K562 (cell line): ENCODE results near the gene SRSF1. TPM values are rescaled to one million over a fixed set of nuclear protein-coding genes. Genes with fewer than 3 reads are reported as not detected.

Experiments
- ATAC-seq: fragments of 200-7000 bp; cut with Tn5 transposase; 3 replicates; pipeline ENCODE4 v1.9.1; 2020; ENCODE audit warnings: moderate library complexity
- BruUV-seq: library from RNA; stranded (reverse); fragments of 400-500 nt; replicated peaks from 2 replicates; lab custom pipeline; 2021; lab: Mats Ljungman, UMichigan
- CTCF ChIA-PET: fragments of 300-600 bp; formaldehyde crosslinking; extraction: SDS; loops from one replicate; lab custom pipeline; 2021; ENCODE audit warnings: low intra/inter-chr PET ratio; lab: Yijun Ruan, JAX
- POLR2A ChIA-PET: fragments of 300-600, 350-650 bp; sonication (Branson Sonifier 250); formaldehyde crosslinking; extraction: SDS; loops from one replicate; lab custom pipeline; 2021; ENCODE audit warnings: antibody characterized with exemption, inconsistent platforms; lab: Yijun Ruan, JAX
- DNase-seq, 4 experiments: peaks; one replicate each; pipeline versions ENCODE4 v3.0.0 to v3.0.0-alpha.2; 2011 to 2018; ENCODE audit warnings: low spot score in 3 of 4, mixed read lengths in 3 of 4; ENCODE audit errors: extremely low read depth in 1 of 4
- FAIRE-seq: peaks from 2 replicates; lab custom pipeline; 2011; peaks lifted over from hg19 to GRCh38; lab: Jason Lieb, UNC
- H2AFZ ChIP-seq: 2 replicates; pipeline ENCODE4 v1.6.0; 2011; ENCODE audit warnings: low read depth, low read length, control low read depth, inconsistent platforms
- H3K27ac ChIP-seq: fragments of 200-600 bp; 3 replicates; pipeline ENCODE4 v1.8.0; 2011; ENCODE audit warnings: low read depth, mild to moderate bottlenecking, control low read depth, inconsistent platforms, low read length, moderate library complexity, mixed read lengths; ENCODE audit errors: extremely low read depth
- H3K27me3 ChIP-seq, 2 experiments: fragments of 300-600 bp in 1 of 2; 2 replicates in 1 of 2; 3 replicates in 1 of 2; pipeline versions ENCODE4 v1.6.0 to v1.8.0; 2011; ENCODE audit warnings: inconsistent platforms in 2 of 2, low read length in 2 of 2, mild to moderate bottlenecking in 1 of 2, mixed read lengths in 1 of 2, moderate library complexity in 1 of 2; ENCODE audit not compliant: control insufficient read depth in 2 of 2, insufficient read depth in 2 of 2
- H3K36me3 ChIP-seq: fragments of 300-600 bp; 3 replicates; pipeline ENCODE4 v1.8.0; 2011; ENCODE audit warnings: mild to moderate bottlenecking, low read length, inconsistent platforms; ENCODE audit not compliant: control insufficient read depth, insufficient read depth
- H3K4me1 ChIP-seq, 2 experiments: fragments of 200-600 bp in 1 of 2; replicated peaks in 1 of 2; 2 replicates in 1 of 2; 3 replicates in 1 of 2; pipeline versions ENCODE4 v1.5.1 to v1.8.0; 2011; ENCODE audit warnings: inconsistent platforms in 2 of 2, low read length in 2 of 2, mild to moderate bottlenecking in 1 of 2, mixed read lengths in 1 of 2, moderate library complexity in 1 of 2; ENCODE audit not compliant: control insufficient read depth in 2 of 2, insufficient read depth in 2 of 2
- H3K4me2 ChIP-seq: 2 replicates; pipeline ENCODE4 v1.6.1; 2011; ENCODE audit warnings: low read length, control low read depth, inconsistent platforms, mixed read lengths; ENCODE audit not compliant: insufficient read depth
- H3K4me3 ChIP-seq: fragments of 200-600 bp; sonication (generic), shearing (Covaris generic); 2 replicates; pipeline ENCODE4 v1.5.1; 2016; ENCODE audit warnings: control low read depth, inconsistent platforms
- H3K79me2 ChIP-seq: fragments of 200-600 bp; 3 replicates; pipeline ENCODE4 v1.8.0; 2011; ENCODE audit warnings: low read length, inconsistent platforms; ENCODE audit not compliant: control insufficient read depth, insufficient read depth
- H3K9ac ChIP-seq, 2 experiments: 2 replicates each; pipeline versions ENCODE4 v1.6.0 to v1.6.1; 2011; ENCODE audit warnings: low read depth in 2 of 2, low read length in 2 of 2, control low read depth in 1 of 2, inconsistent platforms in 1 of 2, mild to moderate bottlenecking in 1 of 2, mixed read lengths in 1 of 2; ENCODE audit not compliant: insufficient read depth in 1 of 2
- H3K9me1 ChIP-seq: one replicate; pipeline ENCODE4 v1.6.0; 2011; ENCODE audit warnings: inconsistent platforms, mild to moderate bottlenecking, low read length, moderate library complexity; ENCODE audit not compliant: control insufficient read depth, insufficient read depth
- H3K9me3 ChIP-seq: replicated peaks from 2 replicates; pipeline ENCODE4 v1.5.1; 2011; ENCODE audit warnings: low read depth, low read length, inconsistent platforms; ENCODE audit not compliant: control insufficient read depth, insufficient read depth
- H4K20me1 ChIP-seq: replicated peaks from 2 replicates; pipeline ENCODE4 v1.6.1; 2011; ENCODE audit warnings: low read length, inconsistent platforms, mixed read lengths; ENCODE audit not compliant: control insufficient read depth, insufficient read depth
- CHD1 ChIP-seq: fragments of 200-600 bp; sonication (generic); IDR thresholded peaks from one replicate; pipeline ENCODE4 v1.6.1; 2012; ENCODE audit warnings: mild to moderate bottlenecking, moderate library complexity, low read length, inconsistent platforms
- FOXA3 ChIP-seq, 2 experiments: fragments of 450-650 bp in 1 of 2; sonication (generic) in 1 of 2; formaldehyde crosslinking; IDR thresholded peaks in 1 of 2; conservative IDR thresholded peaks in 1 of 2; 2 replicates each; pipeline versions ENCODE4 v1.4.0 to v1.8.0; 2020 to 2022; ENCODE audit warnings: mild to moderate bottlenecking in 2 of 2, missing genetic modification reagents in 1 of 2
- JUN ChIP-seq, 2 experiments: sonication (generic) in 1 of 2; formaldehyde crosslinking in 1 of 2; IDR thresholded peaks; 2 replicates each; pipeline versions ENCODE4 v1.6.1 to v1.8.0; 2012 to 2022; ENCODE audit warnings: borderline replicate concordance in 2 of 2, mild to moderate bottlenecking in 2 of 2, improper control_type of control experiment in 1 of 2, low read depth in 1 of 2, low read length in 1 of 2, missing genetic modification reagents in 1 of 2
- POLR3A ChIP-seq: IDR thresholded peaks from 2 replicates; pipeline ENCODE4 v1.6.1; 2011; ENCODE audit warnings: borderline replicate concordance, mild to moderate bottlenecking, moderate library complexity; ENCODE audit not compliant: insufficient read length, insufficient read depth; ENCODE audit errors: extremely low read depth
- RBFOX2 ChIP-seq: fragments of 200-400 bp; formaldehyde crosslinking; IDR thresholded peaks from 2 replicates; pipeline ENCODE4 v1.6.1; 2017; ENCODE audit warnings: low read depth, mild to moderate bottlenecking, low read length, moderate library complexity
- SMARCA4 ChIP-seq: fragments of 450-650 bp; IDR thresholded peaks from 2 replicates; pipeline ENCODE4 v1.6.1; 2016
- SMARCE1 ChIP-seq: fragments of 450-650 bp; IDR thresholded peaks from 2 replicates; pipeline ENCODE4 v1.7.1; 2016; ENCODE audit warnings: mild to moderate bottlenecking
- STAT5B ChIP-seq: fragments of 250-450 bp; sonication (Bioruptor Pico); IDR thresholded peaks from 2 replicates; pipeline ENCODE4 v1.8.0; 2021; ENCODE audit warnings: mild to moderate bottlenecking, inconsistent platforms
- ZNF584 ChIP-seq: fragments of 200-800 bp; sonication (Bioruptor generic); IDR thresholded peaks from 2 replicates; pipeline ENCODE4 v1.6.1; 2016; ENCODE audit warnings: low read depth, mild to moderate bottlenecking, missing genetic modification characterization, missing compliant biosample characterization
- WGBS: fragments of 100-300 bp; shearing (Covaris generic); methylation state at CpG from one replicate; pipeline ENCODE4 v1.1.6; 2016; ENCODE audit warnings: low coverage, mixed read lengths; ENCODE audit not compliant: insufficient coverage; ENCODE audit errors: missing lambda C conversion rate; 5-methylcytosine and 5-hydroxymethylcytosine counted together
- in situ Hi-C: fragments of 300-500 bp; cut with MboI; formaldehyde crosslinking; loops from 4 replicates; pipeline ENCODE4 v1.15.0; 2018; ENCODE audit warnings: inconsistent platforms, mixed read lengths
- intact Hi-C: fragments of 100-400 bp; cut with micrococcal nuclease; formaldehyde crosslinking; loops from 2 replicates; pipeline ENCODE4 v1.14.2; 2022
- polyA plus RNA-seq, 8 experiments: library from polyadenylated mRNA; depleted of rRNA in 4 of 8; stranded (reverse) in 5 of 8; unstranded in 3 of 8; fragments of >200 nt; fragmentation: Nextera tagmentation in 2 of 8; fragmentation: Illumina TruSeq in 1 of 8; extraction: Ambion mirVana in 2 of 8; extraction: Trizol in 1 of 8; gene quantifications; 2 replicates each; pipeline versions ENCODE4 v1.2.1 to v1.2.3, GENCODE V29; 2011 to 2014; ENCODE audit warnings: inconsistent platforms in 1 of 8, missing spikeins in 1 of 8
- total RNA-seq, 7 experiments: library from RNA; depleted of rRNA in 6 of 7; stranded (reverse); fragments of >200 nt in 6 of 7; fragmentation: Illumina TruSeq in 2 of 7; extraction: Trizol in 2 of 7; gene quantifications; 2 replicates each; pipeline versions ENCODE4 v1.2.1 to v1.2.3, GENCODE V29; 2011 to 2021; ENCODE audit warnings: low replicate concordance in 1 of 7
- TF ChIP-seq, protein P1 (sequence below), 2 experiments: IDR thresholded peaks; 2 replicates each; pipeline ENCODE4 v1.6.1; 2012; ENCODE audit warnings: improper control_type of control experiment in 2 of 2, low read depth in 2 of 2, low read length in 2 of 2, borderline replicate concordance in 1 of 2
- TF ChIP-seq, protein P2 (sequence below): fragments of 250-450 bp; sonication (Bioruptor Pico); IDR thresholded peaks from 2 replicates; pipeline ENCODE4 v1.4.0; 2020; ENCODE audit warnings: mild to moderate bottlenecking

The SRSF1 gene
- total and polyA plus RNA-seq, 9 of the 15 experiments (the other 6 are each of a cell fraction or from before 2014, with no cell fraction given): 77.8 to 559 (median 442) TPM

DNA sequence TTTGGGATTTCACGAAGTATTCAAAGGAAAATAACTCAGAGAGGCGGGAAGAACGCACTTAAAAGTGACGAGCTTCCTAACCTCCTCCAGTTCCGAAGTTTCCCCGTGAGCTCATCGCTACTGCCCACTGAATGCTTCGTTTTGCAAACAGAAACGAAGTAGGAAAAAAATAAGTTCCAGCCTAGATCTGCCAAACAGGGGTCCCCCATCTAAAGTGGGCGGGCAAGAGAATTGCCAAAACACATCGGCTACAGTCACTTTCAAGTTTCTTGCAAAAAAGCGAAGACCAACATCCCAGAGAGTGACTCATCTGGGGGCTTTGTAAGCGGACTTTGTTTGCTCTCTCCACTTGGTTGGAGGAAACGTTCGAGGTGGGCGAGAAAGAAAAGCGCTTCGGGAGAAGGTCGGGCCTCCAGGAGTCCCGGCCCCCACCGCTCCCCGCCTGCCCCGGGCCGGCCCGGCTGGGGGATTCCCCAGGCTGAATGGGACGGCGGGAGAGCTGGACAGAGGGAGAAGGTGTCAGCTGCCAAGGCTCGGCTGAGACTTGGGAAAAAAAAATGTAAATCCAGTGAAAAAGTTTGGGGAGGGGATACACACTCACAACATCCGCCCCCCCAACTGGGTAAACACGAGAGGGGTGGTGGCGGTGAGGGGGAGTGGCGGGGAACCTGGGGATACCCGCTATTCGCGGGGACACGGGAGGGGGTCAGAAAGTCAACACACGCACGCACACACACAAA, 20.0 kb downstream of the SRSF1 start:
- BruUV-seq: no TSS peak
- Histone ChIP-seq H3K36me3 (peaks cover 33% of the 10 kb centered on the region), H3K9me1 (no peaks in the 10 kb centered on the region), H3K79me2 (peaks cover 55% of the 10 kb centered on the region), H3K9me3 (no peaks in the 10 kb centered on the region), H3K4me3 (peak overlapping the region; percentile 75), H3K4me1 (peaks cover 12 to 35% of the 10 kb centered on the region in 2 experiments; a peak in 3 of 5 replicates), H3K9ac (peak overlapping the region; percentile 73 to 96), H3K27me3 (no peaks in the 10 kb centered on the region), H3K4me2 (peak overlapping the region; percentile 77), H3K27ac (peak overlapping the region; percentile 78), H4K20me1 (peaks cover 5% of the 10 kb centered on the region; the same call in 1 of the 2 replicates), H2AFZ (peak overlapping the region; percentile 69)
- in situ Hi-C loops: no loop called here
- ChIA-PET POLR2A (interaction anchor here (0.5 to 3.0 kb wide), 11 partner anchors 8 to 84 kb away, joined by 3 to 24 read pairs (median 4); partner anchors contain the start of gene SRSF1), CTCF (interaction anchor here (0.6 kb wide), 2 partner anchors 25 to 1974 kb away, joined by 4 read pairs; no protein-coding TSS in a partner anchor)
- ATAC-seq (peak; percentile 10), FAIRE-seq (peak; percentile 77), DNase-seq (peak in 3 of 4 experiments; percentile 28 to 55 (median 39))
- intact Hi-C loops: no loop called here
- WGBS: under 1% methylated on average over 24 of the region's 38 CpGs
- TF ChIP-seq SMARCE1 (0 out of 2 replicates have a peak, but pooled peaks have one; percentile 19), ZNF584 (CRISPR knock-in tag) (no peak), CHD1 (peak; percentile 30), RBFOX2 (peak; percentile 14; the same call in 1 of the 2 replicates), STAT5B (CRISPR knock-in tag) (no peak), SMARCA4 (0 out of 2 replicates have a peak, but pooled peaks have one; percentile 17), JUN (IDR thresholded peaks at IDR 0.05; ENCODE audit: borderline replicate concordance, low read depth, low read length) (no peak), JUN (CRISPR knock-in tag; IDR thresholded peaks at IDR 0.05; ENCODE audit: borderline replicate concordance) (peak; percentile 30; the same call in 1 of the 2 replicates), POLR3A (no peak), FOXA3 (CRISPR knock-in tag; conservative IDR thresholded peaks at IDR 0.05 in 1 of 2, IDR thresholded peaks at IDR 0.05 in 1 of 2) (peak in 1 of 2 experiments; percentile 74; a peak in 2 of 4 replicates)
- TF ChIP-seq, protein P1, sequence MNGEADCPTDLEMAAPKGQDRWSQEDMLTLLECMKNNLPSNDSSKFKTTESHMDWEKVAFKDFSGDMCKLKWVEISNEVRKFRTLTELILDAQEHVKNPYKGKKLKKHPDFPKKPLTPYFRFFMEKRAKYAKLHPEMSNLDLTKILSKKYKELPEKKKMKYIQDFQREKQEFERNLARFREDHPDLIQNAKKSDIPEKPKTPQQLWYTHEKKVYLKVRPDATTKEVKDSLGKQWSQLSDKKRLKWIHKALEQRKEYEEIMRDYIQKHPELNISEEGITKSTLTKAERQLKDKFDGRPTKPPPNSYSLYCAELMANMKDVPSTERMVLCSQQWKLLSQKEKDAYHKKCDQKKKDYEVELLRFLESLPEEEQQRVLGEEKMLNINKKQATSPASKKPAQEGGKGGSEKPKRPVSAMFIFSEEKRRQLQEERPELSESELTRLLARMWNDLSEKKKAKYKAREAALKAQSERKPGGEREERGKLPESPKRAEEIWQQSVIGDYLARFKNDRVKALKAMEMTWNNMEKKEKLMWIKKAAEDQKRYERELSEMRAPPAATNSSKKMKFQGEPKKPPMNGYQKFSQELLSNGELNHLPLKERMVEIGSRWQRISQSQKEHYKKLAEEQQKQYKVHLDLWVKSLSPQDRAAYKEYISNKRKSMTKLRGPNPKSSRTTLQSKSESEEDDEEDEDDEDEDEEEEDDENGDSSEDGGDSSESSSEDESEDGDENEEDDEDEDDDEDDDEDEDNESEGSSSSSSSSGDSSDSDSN (IDR thresholded peaks at IDR 0.05; ENCODE audit: borderline replicate concordance in 1 of 2, low read depth in 2 of 2, low read length in 2 of 2): 0 out of 4 replicates have a peak, but pooled peaks have one; percentile 25 to 55
- TF ChIP-seq, protein P2, sequence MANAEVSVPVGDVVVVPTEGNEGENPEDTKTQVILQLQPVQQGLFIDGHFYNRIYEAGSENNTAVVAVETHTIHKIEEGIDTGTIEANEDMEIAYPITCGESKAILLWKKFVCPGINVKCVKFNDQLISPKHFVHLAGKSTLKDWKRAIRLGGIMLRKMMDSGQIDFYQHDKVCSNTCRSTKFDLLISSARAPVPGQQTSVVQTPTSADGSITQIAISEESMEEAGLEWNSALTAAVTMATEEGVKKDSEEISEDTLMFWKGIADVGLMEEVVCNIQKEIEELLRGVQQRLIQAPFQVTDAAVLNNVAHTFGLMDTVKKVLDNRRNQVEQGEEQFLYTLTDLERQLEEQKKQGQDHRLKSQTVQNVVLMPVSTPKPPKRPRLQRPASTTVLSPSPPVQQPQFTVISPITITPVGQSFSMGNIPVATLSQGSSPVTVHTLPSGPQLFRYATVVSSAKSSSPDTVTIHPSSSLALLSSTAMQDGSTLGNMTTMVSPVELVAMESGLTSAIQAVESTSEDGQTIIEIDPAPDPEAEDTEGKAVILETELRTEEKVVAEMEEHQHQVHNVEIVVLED (CRISPR knock-in tag): no peak
